GM12873 (cell line): Measurements from ENCODE around the gene ZBTB20.

ENCODE experiments used
- TF ChIP-seq, protein P1 (sequence below): IDR thresholded peaks from 2 replicates; pipeline ENCODE4 v1.5.1; 2012; ENCODE audit warnings: low read depth, mild to moderate bottlenecking, moderate library complexity, low read length, control low read depth; ENCODE audit not compliant: insufficient read depth; ENCODE audit errors: missing control alignments

Gene ZBTB20

GRCh38 chr3:115077501-115078250, 69.4 kb downstream of the ZBTB20 start:
- TF ChIP-seq, protein P1, sequence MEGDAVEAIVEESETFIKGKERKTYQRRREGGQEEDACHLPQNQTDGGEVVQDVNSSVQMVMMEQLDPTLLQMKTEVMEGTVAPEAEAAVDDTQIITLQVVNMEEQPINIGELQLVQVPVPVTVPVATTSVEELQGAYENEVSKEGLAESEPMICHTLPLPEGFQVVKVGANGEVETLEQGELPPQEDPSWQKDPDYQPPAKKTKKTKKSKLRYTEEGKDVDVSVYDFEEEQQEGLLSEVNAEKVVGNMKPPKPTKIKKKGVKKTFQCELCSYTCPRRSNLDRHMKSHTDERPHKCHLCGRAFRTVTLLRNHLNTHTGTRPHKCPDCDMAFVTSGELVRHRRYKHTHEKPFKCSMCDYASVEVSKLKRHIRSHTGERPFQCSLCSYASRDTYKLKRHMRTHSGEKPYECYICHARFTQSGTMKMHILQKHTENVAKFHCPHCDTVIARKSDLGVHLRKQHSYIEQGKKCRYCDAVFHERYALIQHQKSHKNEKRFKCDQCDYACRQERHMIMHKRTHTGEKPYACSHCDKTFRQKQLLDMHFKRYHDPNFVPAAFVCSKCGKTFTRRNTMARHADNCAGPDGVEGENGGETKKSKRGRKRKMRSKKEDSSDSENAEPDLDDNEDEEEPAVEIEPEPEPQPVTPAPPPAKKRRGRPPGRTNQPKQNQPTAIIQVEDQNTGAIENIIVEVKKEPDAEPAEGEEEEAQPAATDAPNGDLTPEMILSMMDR: no peak

GRCh38 chr3:115074502-115074901, 72.6 kb downstream of the ZBTB20 start:
- TF ChIP-seq, protein P1: no peak

DNA sequence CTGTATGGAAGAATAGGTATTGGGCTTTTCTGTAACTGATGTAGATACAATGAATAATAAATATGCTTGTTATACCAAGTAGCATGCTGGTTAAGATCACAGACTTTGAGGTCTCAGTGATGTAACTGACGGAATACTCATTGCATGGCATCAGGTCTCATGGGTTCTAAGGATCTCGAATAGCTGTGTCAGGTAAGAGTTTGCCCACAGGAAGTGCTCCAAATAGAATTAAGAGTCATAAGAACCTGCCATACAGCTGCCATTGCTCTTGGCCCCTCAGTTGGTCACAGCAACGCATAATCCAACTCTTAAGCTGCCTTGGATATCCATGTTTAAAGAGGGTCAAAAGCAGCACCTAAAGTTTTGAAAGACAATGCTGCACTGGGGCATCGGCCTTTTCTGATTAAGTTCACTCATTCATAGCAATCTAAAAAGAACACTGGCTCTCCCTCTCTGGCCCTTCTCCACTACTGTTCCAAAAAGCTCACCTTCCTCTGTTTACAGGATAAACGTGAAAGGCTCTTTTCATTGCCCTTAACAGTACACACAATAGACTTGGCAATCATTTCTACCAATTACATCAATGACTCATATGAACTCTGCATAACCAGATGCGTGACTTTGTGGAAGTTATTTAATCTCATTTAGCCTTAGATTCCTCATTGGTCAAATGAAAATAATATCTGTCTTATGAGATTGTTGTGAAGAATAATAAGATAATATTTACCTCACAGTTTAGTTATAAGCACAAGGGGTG, 74.6 kb downstream of the ZBTB20 start:
- TF ChIP-seq, protein P1: no peak

DNA sequence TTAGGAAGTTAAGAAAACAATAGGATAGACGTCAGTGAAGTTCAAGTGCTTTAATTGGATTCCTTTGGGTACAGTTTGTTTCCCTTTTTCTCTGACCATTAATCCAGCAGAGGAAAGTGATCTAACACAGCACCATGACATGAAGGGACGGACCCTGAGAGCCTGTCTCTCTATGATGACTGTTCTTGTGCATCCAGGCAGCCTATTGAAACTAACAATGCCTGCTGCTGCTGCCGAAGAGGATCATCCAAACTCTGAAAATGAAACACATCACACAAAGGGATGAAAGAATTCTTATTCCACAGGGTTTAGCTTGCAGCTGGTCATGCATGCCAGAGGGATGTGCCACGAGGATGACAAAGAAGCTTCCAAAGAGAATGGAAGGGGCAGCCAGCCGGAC, 75.5 kb downstream of the ZBTB20 start:
- TF ChIP-seq, protein P1: no peak

DNA sequence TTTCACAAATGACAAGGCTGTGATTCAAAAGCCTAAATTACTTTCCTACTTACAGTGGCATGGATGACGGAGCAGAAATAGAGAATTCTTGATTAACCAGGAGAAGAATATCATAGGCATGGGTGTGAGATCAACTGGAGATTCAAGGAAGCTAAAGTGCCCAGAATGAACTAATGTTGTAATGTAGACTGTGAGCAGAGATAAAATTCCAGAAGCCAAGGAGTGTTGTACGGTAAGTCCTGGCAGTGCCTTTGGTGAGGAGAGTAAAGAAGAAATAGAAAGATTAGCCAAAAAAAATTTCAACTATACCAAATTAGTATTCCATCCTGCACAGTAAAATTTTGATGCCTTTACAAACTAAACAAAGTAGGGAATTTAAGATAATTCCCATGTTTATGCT, 75.9 kb downstream of the ZBTB20 start:
- TF ChIP-seq, protein P1: no peak

DNA sequence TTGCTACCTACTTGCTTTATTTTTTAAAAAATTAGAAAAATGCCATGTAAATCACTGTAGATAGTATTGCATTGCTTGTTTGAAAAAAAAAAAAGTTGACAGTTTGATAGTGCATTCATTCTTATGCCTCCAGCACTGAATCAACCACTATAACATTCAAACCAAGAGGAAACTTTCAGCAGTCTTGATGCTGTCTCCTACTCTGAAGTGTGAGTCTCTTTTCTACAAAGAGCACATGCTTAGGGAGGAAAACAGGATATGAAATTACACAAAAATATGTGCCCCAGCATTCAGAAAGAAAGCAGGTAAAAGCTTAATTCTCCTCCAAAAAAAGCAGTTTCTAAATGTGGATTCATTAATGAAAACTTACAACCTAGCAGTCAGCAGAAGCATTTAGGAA, 78.3 kb downstream of the ZBTB20 start:
- TF ChIP-seq, protein P1: no peak

DNA sequence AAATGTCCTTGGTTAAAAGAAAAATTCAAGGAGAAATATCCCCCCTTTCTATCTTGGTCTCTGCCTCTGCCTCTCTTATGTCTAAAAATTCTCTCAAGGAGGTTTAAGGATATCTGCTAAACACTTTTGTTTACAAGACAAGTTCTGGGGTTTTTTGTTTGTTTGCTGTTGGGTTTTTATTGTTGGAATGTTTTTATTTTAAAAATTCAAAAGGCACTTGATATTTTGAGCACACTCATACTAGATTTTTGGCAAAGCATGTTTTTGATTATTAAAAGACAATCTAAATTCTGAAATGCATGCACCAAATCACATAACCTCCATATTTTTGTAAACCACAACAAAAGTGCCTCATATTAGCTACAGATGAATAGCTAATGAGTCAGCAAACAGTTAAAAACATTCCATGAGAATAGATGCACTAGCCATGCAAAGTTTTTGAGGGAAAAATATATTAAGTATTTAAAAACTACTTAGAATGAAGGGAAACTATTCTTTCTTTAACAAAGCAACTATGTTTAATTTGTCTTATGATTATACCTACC, 84.6 kb downstream of the ZBTB20 start:
- TF ChIP-seq, protein P1: no peak
